Loucy (cell line): ENCODE measurements around the gene QPRT.
A peak's percentile ranks its signal among the peaks of the same experiment; 100 is the strongest.
"Not testable (repeated sequence)": the region's sequence is repeated elsewhere in the genome, so short reads cannot be mapped to it uniquely, and the experiment has no call there.

Source experiments
- H2AFZ ChIP-seq: fragments of 200-600 bp; sonication (generic); 2 replicates; pipeline ENCODE4 v1.6.0; 2016; ENCODE audit warnings: antibody characterized with exemption, mild to moderate bottlenecking, low read length, moderate library complexity
- H3F3A ChIP-seq: fragments of 200-600 bp; 2 replicates; pipeline ENCODE4 v1.6.0; 2016; ENCODE audit warnings: antibody characterized with exemption, low read depth, mild to moderate bottlenecking
- H3K27me3 ChIP-seq: fragments of 200-600 bp; sonication (generic); 2 replicates; pipeline ENCODE4 v1.6.1; 2014; ENCODE audit warnings: low read length, mild to moderate bottlenecking; ENCODE audit not compliant: insufficient read depth, poor library complexity, severe bottlenecking
- H3K36me3 ChIP-seq: fragments of 200-600 bp; sonication (generic); 2 replicates; pipeline ENCODE4 v1.6.1; 2016; ENCODE audit warnings: low read length; ENCODE audit not compliant: insufficient read depth
- H3K4me1 ChIP-seq: fragments of 200-600 bp; sonication (generic); 2 replicates; pipeline ENCODE4 v1.5.1; 2014; ENCODE audit warnings: low read length, mild to moderate bottlenecking; ENCODE audit not compliant: insufficient read depth, poor library complexity, severe bottlenecking
- H3K4me2 ChIP-seq: fragments of 200-600 bp; sonication (generic); 2 replicates; pipeline ENCODE4 v1.6.0; 2014; ENCODE audit warnings: antibody characterized with exemption, low read length, low read depth, mild to moderate bottlenecking; ENCODE audit not compliant: poor library complexity, severe bottlenecking
- H3K4me3 ChIP-seq: fragments of 200-600 bp; sonication (generic); 2 replicates; pipeline ENCODE4 v1.5.1; 2014; ENCODE audit warnings: low read length, mild to moderate bottlenecking, mixed read lengths; ENCODE audit not compliant: poor library complexity, severe bottlenecking
- H3K79me2 ChIP-seq: fragments of 200-600 bp; sonication (generic); 2 replicates; pipeline ENCODE4 v1.6.1; 2014; ENCODE audit warnings: low read length; ENCODE audit not compliant: insufficient read depth
- H3K9ac ChIP-seq: fragments of 200-600 bp; sonication (generic); 2 replicates; pipeline ENCODE4 v1.6.0; 2014; ENCODE audit warnings: mild to moderate bottlenecking, low read depth, low read length, moderate library complexity; ENCODE audit not compliant: poor library complexity, severe bottlenecking
- H3K9me2 ChIP-seq: fragments of 200-600 bp; sonication (generic); replicated peaks from 2 replicates; pipeline ENCODE4 v1.6.1; 2016; ENCODE audit warnings: low read depth, low read length, mixed read lengths
- H3K9me3 ChIP-seq: fragments of 200-600 bp; sonication (generic); 2 replicates; pipeline ENCODE4 v1.6.1; 2014; ENCODE audit warnings: mild to moderate bottlenecking, antibody characterized with exemption, low read length, low read depth; ENCODE audit not compliant: insufficient read depth
- H4K20me1 ChIP-seq: fragments of 200-600 bp; sonication (generic); 2 replicates; pipeline ENCODE4 v1.6.0; 2014; ENCODE audit warnings: antibody characterized with exemption, low read length, mild to moderate bottlenecking; ENCODE audit not compliant: insufficient read depth, poor library complexity, severe bottlenecking
- CTCF ChIP-seq: fragments of 200-600 bp; sonication (generic); conservative IDR thresholded peaks from 2 replicates; pipeline ENCODE4 v1.5.1; 2014; ENCODE audit warnings: mild to moderate bottlenecking, antibody characterized with exemption, low read length
- EZH2phosphoT487 ChIP-seq: fragments of 200-600 bp; IDR thresholded peaks from 2 replicates; pipeline ENCODE4 v1.6.1; 2018; ENCODE audit warnings: antibody characterized with exemption, mild to moderate bottlenecking, moderate library complexity, borderline replicate concordance

QPRT gene

DNA sequence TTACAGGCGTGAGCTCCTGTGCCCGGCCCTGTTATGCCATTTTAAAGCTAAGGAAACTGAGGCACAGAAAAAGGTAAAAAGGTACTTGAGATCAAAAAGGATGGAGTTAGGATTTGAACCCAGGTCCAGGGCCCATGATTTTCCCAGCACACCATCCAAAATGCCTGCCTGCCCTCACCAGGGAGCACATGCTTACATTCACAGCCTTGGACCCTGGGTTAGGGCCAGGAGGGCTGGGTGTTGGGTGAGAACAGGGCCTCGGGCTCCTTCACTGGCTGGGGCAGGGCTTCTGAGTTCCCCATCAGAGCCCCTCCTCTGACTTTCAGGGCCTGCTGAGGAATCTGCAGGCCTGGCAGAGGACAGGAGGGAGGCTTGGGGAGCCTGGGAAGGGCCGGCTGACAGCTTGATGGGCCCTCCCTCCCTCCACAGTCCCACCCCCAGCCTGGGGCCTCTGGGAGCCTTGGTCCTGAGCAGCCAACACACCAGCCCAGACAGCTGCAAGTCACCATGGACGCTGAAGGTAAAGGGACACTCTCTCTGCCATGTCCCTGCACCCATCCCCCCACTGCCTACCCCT is at the start of gene QPRT:
Gene QPRT, plus strand, starts transcription at position 490 of the 577 bp plus-strand sequence. Its CDS starts 18 bp downstream, at position 508.
- H2AFZ ChIP-seq, result no peak within 1 kb of the TSS
- TF ChIP-seq CTCF (no peak), EZH2phosphoT487 (no peak)
- peak within 1 kb of the TSS; percentile 96 for H3K4me2 ChIP-seq

DNA sequence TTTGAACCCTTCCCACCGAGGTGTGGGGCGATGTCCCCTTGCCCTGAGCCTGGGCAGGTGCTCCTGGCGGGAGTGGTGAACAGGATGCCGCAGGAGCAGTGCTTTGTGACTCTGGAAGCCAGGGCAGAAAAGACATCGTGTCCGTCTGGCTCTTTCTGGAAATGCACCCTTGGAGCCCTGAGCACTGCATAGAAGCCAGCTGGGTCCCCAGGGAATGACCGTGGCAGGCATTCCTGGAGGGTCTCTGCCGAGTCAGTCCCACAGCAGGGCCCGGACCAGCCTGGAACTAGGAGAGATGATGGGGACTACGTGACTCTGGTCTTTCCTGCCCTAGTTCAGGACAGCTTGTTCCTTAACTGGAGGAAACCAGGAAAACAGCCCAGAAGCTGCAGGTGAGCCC is 49.7 kb upstream of the QPRT start:
- not testable (repeated sequence) for H3F3A ChIP-seq, H3K4me3 ChIP-seq, H3K4me2 ChIP-seq, H3K9me2 ChIP-seq, H4K20me1 ChIP-seq, H2AFZ ChIP-seq, H3K79me2 ChIP-seq, H3K9me3 ChIP-seq, H3K36me3 ChIP-seq, H3K9ac ChIP-seq, H3K27me3 ChIP-seq
- peaks cover 10% of the 10 kb centered on the region for H3K4me1 ChIP-seq

More for the DNA sequence above, at the start of gene QPRT:
- H3F3A ChIP-seq, result peaks cover 14% of the 10 kb centered on the region
- peaks cover 14% of the 10 kb centered on the region for H4K20me1 ChIP-seq
- H3K4me1 ChIP-seq, result peaks cover 57% of the 10 kb centered on the region
- H3K4me3 ChIP-seq, result peak within 1 kb of the TSS; percentile 96
- H3K9me2 ChIP-seq, result no peaks in the 10 kb centered on the region
- H3K27me3 ChIP-seq, result no peaks in the 10 kb centered on the region
- H3K36me3 ChIP-seq, result no peaks in the 10 kb centered on the region
- H3K79me2 ChIP-seq, result peaks cover 59% of the 10 kb centered on the region
- peak within 1 kb of the TSS; percentile 99 for H3K9ac ChIP-seq
- H3K9me3 ChIP-seq, result no peaks in the 10 kb centered on the region

DNA sequence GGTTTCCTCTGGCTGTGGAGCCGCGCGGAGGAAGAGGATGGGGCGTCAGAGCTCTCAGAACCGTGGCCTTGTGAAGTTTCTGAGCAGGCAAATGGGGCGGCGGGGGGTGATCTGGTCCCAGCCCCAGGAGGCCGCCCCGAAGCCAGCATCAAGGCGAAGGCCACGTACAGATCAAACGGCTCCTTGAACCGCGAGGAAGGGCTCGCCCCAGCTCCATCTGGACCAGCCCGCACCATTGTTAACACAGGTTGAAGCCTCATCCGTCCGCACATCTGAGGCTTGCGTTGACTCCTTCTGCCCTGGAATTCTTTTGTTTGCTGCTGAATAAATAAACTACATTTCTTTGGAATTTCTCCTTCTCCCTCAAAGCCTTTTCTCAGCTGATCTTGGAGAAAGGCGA is 47.3 kb upstream of the QPRT start:
- H3K9me3 ChIP-seq, H3K79me2 ChIP-seq, H2AFZ ChIP-seq, H3K9ac ChIP-seq, H3K4me3 ChIP-seq, H3F3A ChIP-seq, H3K27me3 ChIP-seq, H3K4me2 ChIP-seq, H3K9me2 ChIP-seq, H4K20me1 ChIP-seq, H3K36me3 ChIP-seq: not testable (repeated sequence)
- peaks cover 10% of the 10 kb centered on the region for H3K4me1 ChIP-seq

DNA sequence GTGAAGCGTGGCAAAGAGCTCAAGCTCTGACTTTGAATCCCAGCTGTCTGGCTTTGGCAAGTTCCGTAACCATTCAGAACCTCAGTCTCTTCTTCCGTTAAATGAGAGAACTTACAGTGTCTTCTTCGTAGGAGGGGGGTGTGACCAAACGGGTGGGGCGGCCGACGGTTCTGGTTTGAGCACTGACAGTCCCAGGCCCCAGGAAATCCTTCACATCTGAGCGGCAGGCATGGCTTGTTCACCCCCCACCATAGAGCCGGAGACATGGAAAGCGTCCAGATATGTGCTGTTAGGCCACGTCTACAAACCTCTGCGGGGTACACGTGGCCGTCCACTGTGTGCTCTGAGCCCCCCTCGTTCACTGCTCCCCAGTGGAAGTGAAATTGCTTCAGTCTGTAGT is 43.1 kb upstream of the QPRT start:
- not testable (repeated sequence) for H3F3A ChIP-seq, H3K9me3 ChIP-seq, H3K9ac ChIP-seq, H3K4me1 ChIP-seq, H2AFZ ChIP-seq, H3K36me3 ChIP-seq, H3K27me3 ChIP-seq, H3K4me2 ChIP-seq, H4K20me1 ChIP-seq, H3K4me3 ChIP-seq, H3K79me2 ChIP-seq, H3K9me2 ChIP-seq

- H3K27me3 ChIP-seq, H3K9me2 ChIP-seq: not testable (repeated sequence)
Measured at GRCh38 chr16:29636368-29636767, 42.6 kb upstream of the QPRT start.

DNA sequence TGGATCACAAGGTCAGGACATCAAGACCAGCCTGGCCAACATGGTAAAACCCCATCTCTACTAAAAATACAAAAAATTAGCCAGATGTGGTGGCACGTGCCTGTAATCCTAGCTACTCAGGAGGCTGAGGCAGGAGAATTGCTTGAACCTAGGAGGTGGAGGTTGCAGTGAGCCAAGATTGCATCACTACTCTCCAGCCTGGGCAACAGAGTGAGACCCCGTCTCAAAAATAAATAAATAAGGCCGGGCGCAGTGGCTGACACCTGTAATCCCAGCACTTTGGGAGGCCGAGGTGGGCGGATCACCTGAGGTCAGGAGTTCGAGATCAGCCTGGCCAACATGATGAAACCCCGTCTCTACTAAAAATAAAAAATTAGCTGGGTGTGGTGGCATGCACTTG is 40.2 kb upstream of the QPRT start:
- not testable (repeated sequence) for H3K4me3 ChIP-seq, H3K36me3 ChIP-seq, H3K4me2 ChIP-seq, H3K27me3 ChIP-seq, H3K9ac ChIP-seq, H4K20me1 ChIP-seq, H3F3A ChIP-seq, H3K9me2 ChIP-seq, H3K9me3 ChIP-seq, H3K79me2 ChIP-seq, H2AFZ ChIP-seq
- H3K4me1 ChIP-seq, result peaks cover 12% of the 10 kb centered on the region

More at GRCh38 chr16:29636368-29636767, 42.6 kb upstream of the QPRT start:
- not testable (repeated sequence) for H3K4me3 ChIP-seq, H3K36me3 ChIP-seq, H2AFZ ChIP-seq, H3K4me1 ChIP-seq, H4K20me1 ChIP-seq, H3K9me3 ChIP-seq, H3F3A ChIP-seq, H3K79me2 ChIP-seq, H3K4me2 ChIP-seq, H3K9ac ChIP-seq
